PFSK-1 (cell line): Measurements from ENCODE around the gene SHPK.

Experiments used
- FOXP2 ChIP-seq: optimal IDR thresholded peaks from 2 replicates; pipeline ENCODE3; 2011; ENCODE audit warnings: borderline replicate concordance, control low read depth, inconsistent platforms; ENCODE audit not compliant: insufficient read depth; ENCODE audit errors: extremely low read length, extremely low read depth
- POLR2AphosphoS5 ChIP-seq: IDR thresholded peaks from 2 replicates; pipeline ENCODE4 v1.6.1; 2012; ENCODE audit warnings: low read depth, mild to moderate bottlenecking, control low read depth, low read length, moderate library complexity
- REST ChIP-seq, 2 experiments: IDR thresholded peaks; 2 replicates each; pipeline versions ENCODE4 v1.6.1 to v1.8.0; 2011 to 2012; ENCODE audit warnings: low read depth in 2 of 2, low read length in 2 of 2, control low read depth in 1 of 2, inconsistent platforms in 1 of 2, mild to moderate bottlenecking in 1 of 2, moderate library complexity in 1 of 2; ENCODE audit not compliant: insufficient read depth in 1 of 2
- SIN3A ChIP-seq: IDR thresholded peaks from 2 replicates; pipeline ENCODE4 v1.6.1; 2012; ENCODE audit warnings: mild to moderate bottlenecking, low read length, moderate library complexity, borderline replicate concordance; ENCODE audit not compliant: insufficient read depth
- TAF1 ChIP-seq: IDR thresholded peaks from 2 replicates; pipeline ENCODE4 v1.6.1; 2012; ENCODE audit warnings: low read length, control low read depth, borderline replicate concordance; ENCODE audit not compliant: insufficient read depth

GRCh38 chr17:3656755-3657587 lies 20.9 kb upstream of the SHPK start:
- TF ChIP-seq POLR2AphosphoS5 (no peak), REST (IDR thresholded peaks at IDR 0.05; ENCODE audit: insufficient read depth in 1 of 2, low read depth in 2 of 2, low read length in 2 of 2) (no peak), TAF1 (no peak), SIN3A (no peak), FOXP2 (no peak)
